Ramos (cell line): ENCODE measurements around the gene PAIP2.
"Not testable (repeated sequence)": the region's sequence is repeated elsewhere in the genome, so short reads cannot be mapped to it uniquely, and the experiment has no call there.

ENCODE experiments used
- in situ Hi-C: fragments of 300-500 bp; cut with MboI; formaldehyde crosslinking; loops from one replicate; pipeline ENCODE4 v1.14.3; 2022; ENCODE audit warnings: low sequenced_read_pairs; ENCODE audit not compliant: unreplicated experiment

PAIP2 gene

DNA sequence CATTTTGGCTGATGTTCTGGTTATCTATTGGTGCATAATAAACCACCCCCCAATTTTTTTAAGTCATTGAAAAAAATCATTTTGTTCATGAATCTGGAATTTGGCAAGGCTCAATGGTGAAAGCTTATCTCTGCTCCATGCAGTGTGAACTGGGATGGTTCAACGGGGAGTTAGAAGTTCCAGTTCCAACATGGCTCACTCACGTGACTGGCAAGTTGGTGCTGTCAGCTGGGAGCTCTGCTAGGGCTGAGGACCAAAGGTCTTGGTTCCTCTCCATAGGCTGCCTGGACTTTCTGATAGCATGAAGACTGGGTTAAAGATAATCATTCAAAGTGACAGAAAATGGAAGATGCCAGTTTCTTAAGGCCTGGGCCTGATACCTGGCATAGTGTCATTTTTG lies 65.3 kb downstream of the PAIP2 start:
- in situ Hi-C loops = no loop called here

GRCh38 chr5:139407517-139407916 lies 65.9 kb downstream of the PAIP2 start:
- in situ Hi-C loops = no loop called here

DNA sequence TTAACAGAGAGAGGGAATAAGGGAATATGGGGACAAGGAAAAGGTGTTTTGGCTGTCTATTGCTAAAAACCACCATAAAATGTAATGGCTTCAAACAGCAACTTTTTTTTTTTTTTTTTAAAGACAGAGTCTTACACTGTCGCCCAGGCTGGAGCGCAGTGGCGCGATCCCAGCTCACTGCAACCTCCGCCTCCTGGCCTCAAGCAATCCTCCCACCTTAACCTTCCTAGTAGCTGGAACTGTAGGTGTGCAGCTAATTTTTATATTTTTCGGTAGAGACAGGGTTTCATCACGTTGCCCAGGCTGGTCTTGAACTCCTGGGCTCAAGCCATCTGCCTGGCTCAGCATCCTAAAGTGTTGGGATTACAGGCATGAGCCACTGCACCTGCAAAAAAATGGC lies 66.5 kb downstream of the PAIP2 start:
- in situ Hi-C loops = no loop called here

DNA sequence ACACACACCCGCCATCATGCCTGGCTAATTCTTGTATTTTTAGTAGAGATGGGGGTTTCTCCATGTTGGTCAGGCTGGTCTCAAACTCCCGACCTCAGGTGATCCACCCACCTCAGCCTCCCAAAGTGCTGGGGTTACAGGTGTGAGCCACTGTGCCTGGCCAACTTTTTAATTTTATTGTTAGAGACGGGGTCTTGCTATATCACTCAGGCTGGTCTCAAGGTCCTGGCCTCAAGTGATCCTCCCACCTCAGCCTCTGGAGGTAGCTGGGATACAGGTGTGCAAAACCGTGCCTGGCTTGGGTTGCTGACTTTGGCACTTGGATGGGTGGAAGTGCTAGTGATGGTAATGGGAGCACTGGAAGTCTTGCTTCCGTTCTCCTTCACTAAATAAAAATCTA lies 67.5 kb downstream of the PAIP2 start:
- in situ Hi-C loops = not testable (repeated sequence)

GRCh38 chr5:139410121-139410992 lies 68.7 kb downstream of the PAIP2 start:
- in situ Hi-C loops = no loop called here

GRCh38 chr5:139410993-139411828 lies 69.6 kb downstream of the PAIP2 start:
- in situ Hi-C loops = no loop called here

GRCh38 chr5:139413153-139413552 lies 71.5 kb downstream of the PAIP2 start:
- in situ Hi-C loops = no loop called here

GRCh38 chr5:139413963-139414362 lies 72.3 kb downstream of the PAIP2 start:
- in situ Hi-C loops = no loop called here

- in situ Hi-C loops = no loop called here
These were observed 73.0 kb downstream of the PAIP2 start for GRCh38 chr5:139414581-139415130.

- in situ Hi-C loops = no loop called here
These were observed 73.7 kb downstream of the PAIP2 start for GRCh38 chr5:139415221-139415861.

DNA sequence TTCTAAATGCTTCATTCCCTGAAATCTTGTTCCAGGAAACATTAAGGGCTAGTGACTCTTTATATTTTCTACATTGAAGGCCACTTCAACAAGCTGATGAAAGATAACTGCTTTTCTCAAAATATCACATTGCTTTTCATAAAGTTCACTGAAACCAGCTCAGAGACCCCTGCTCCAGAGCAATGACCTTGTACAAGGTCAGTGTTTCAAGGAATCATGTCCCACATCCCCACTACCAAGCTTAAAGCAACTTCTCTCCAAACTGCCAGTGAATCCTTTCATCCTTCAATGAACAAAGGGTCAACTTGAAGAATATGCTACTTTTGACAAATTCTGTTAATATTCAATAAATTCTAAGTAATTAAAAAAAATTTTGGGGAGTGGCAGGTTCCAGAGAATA lies 74.2 kb downstream of the PAIP2 start:
- in situ Hi-C loops = no loop called here

DNA sequence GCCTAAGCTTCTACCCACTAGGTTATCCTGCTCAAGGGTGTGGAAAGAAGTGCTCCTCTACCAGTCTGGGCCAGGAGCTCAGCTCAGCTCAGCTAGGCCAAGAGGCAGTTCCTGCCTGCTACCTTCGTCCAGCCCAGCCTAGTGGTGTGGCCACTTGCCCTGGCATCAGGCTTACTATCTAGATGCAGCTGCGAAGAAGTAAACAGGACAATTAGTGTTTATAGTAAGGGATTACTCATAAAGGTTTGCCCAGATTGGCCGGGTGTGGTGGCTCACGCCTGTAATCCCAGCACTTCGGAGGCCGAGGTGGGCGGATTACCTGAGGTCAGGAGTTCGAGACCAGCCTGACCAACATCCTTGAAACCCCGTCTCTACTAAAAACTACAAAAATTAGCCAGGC lies 75.0 kb downstream of the PAIP2 start:
- in situ Hi-C loops = no loop called here

DNA sequence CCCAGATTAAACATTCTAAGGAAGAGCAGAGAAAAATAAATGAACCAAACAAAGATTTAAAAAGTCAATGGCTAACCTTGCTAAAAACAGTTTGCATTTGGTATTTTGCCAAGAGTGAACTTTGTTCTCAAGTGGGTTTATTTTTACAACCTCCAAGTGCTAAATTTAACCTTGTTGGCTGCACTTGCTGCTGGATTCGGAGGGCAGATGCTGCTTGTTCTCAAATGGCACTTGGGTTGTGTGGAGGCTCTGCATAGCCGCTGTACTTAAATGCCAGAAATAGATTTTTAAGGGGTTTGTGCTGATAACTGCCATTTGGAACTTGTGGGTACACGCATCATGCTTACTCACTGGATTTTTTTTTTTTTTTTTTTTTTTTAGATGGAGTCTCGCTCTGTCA lies 75.6 kb downstream of the PAIP2 start:
- in situ Hi-C loops = no loop called here

- in situ Hi-C loops = no loop called here
These were observed 77.1 kb downstream of the PAIP2 start for GRCh38 chr5:139418793-139419192.
